ENCODE data around the gene NFIB.

Gene NFIB

GRCh38 chr9:14043483-14043882 is 270.5 kb downstream of the NFIB start:
- Mint-ChIP-seq H3K36me3 (ENCODE audit: low read depth) (no peaks in the 10 kb centered on the region), H3K27ac (no peak overlapping the region), H3K27me3 (ENCODE audit: low read depth, poor library complexity) (no peaks in the 10 kb centered on the region), H3K9me3 (no peaks in the 10 kb centered on the region), H3K4me3 (no peak overlapping the region), H3K4me1 (no peaks in the 10 kb centered on the region)
- TF ChIP-seq, protein P1, sequence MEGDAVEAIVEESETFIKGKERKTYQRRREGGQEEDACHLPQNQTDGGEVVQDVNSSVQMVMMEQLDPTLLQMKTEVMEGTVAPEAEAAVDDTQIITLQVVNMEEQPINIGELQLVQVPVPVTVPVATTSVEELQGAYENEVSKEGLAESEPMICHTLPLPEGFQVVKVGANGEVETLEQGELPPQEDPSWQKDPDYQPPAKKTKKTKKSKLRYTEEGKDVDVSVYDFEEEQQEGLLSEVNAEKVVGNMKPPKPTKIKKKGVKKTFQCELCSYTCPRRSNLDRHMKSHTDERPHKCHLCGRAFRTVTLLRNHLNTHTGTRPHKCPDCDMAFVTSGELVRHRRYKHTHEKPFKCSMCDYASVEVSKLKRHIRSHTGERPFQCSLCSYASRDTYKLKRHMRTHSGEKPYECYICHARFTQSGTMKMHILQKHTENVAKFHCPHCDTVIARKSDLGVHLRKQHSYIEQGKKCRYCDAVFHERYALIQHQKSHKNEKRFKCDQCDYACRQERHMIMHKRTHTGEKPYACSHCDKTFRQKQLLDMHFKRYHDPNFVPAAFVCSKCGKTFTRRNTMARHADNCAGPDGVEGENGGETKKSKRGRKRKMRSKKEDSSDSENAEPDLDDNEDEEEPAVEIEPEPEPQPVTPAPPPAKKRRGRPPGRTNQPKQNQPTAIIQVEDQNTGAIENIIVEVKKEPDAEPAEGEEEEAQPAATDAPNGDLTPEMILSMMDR (IDR thresholded peaks at IDR 0.05) = no peak
- DNase-seq = no peak

DNA sequence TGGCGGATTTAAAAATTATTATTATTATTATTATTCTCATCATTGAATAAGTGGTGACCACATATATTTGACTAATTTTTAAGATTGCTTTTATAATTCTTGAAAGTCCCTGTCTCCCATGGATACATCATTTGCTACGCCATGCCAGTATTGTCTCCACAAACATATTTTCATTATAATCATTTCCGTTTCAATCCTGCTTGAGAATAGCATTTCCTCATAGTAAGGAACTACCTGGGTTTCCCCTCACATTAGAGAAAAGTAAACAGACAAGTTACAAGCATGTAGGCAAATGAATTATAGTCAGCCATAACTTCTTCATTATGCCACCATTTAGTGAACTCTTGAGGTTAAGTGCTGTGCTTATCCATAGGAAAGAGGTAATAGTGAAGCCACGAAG is 276.6 kb downstream of the NFIB start:
- Mint-ChIP-seq H3K27ac (no peak overlapping the region), H3K4me3 (no peak overlapping the region), H3K36me3 (ENCODE audit: low read depth) (no peaks in the 10 kb centered on the region), H3K27me3 (ENCODE audit: low read depth, poor library complexity) (peaks cover 2% of the 10 kb centered on the region), H3K4me1 (peaks cover 20% of the 10 kb centered on the region), H3K9me3 (no peaks in the 10 kb centered on the region)
- no peak for DNase-seq
- TF ChIP-seq, protein P1 (IDR thresholded peaks at IDR 0.05) = no peak

DNA sequence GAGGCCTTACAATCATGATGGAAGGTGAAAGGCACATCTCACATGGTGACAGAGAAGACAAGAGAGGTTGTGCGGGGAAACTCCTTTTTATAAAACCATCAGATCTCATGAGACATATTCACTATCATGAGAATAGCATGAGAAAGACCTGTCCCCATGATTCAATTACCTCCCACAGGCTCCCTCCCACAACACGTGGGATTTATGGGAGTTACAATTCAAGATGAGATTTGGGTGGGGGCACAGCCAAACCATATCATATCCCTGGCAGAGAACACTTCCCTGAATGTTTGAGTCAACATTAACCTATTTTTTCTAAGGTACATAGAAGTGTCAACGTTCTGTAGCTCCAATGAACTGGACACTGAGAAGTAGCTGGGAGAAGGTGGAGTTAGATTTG is 280.9 kb downstream of the NFIB start:
- Mint-ChIP-seq H3K36me3 (ENCODE audit: low read depth) (no peaks in the 10 kb centered on the region), H3K27ac (no peak overlapping the region), H3K27me3 (ENCODE audit: low read depth, poor library complexity) (peaks cover 2% of the 10 kb centered on the region), H3K4me1 (peaks cover 49% of the 10 kb centered on the region), H3K9me3 (no peaks in the 10 kb centered on the region), H3K4me3 (no peak overlapping the region)
- no peak for DNase-seq
- TF ChIP-seq, protein P1 (IDR thresholded peaks at IDR 0.05) = no peak
